GM23338 (cell line): ENCODE measurements around the gene POLR3A. TPM values are rescaled to one million over a fixed set of nuclear protein-coding genes. Genes with fewer than 3 reads are reported as not detected.

ENCODE experiments used
- ATAC-seq: fragments of 200-7000 bp; cut with Tn5 transposase; 3 replicates; pipeline ENCODE4 v1.9.1; 2020
- DNase-seq: peaks from one replicate; pipeline ENCODE4 v3.0.0-alpha.2; 2015; ENCODE audit warnings: low spot score
- H2AFZ ChIP-seq: fragments of 200-600 bp; sonication (generic); 2 replicates; pipeline ENCODE4 v1.8.0; 2016; ENCODE audit warnings: antibody characterized with exemption, mild to moderate bottlenecking, moderate library complexity
- H3F3A ChIP-seq: fragments of 200-600 bp; sonication (generic); replicated peaks from 2 replicates; pipeline ENCODE4 v1.8.0; 2017; ENCODE audit warnings: antibody characterized with exemption, mixed run types, low read depth
- H3K27ac ChIP-seq: fragments of 200-600 bp; sonication (generic); 2 replicates; pipeline ENCODE4 v1.6.1; 2016; ENCODE audit warnings: low read depth
- H3K27me3 ChIP-seq: fragments of 200-600 bp; sonication (generic); 2 replicates; pipeline ENCODE4 v1.8.0; 2016; ENCODE audit warnings: mild to moderate bottlenecking, mixed run types, moderate library complexity; ENCODE audit not compliant: insufficient read depth
- H3K36me3 ChIP-seq: fragments of 200-600 bp; sonication (generic); 2 replicates; pipeline ENCODE4 v1.8.0; 2016; ENCODE audit warnings: mild to moderate bottlenecking; ENCODE audit not compliant: insufficient read depth
- H3K4me1 ChIP-seq: fragments of 200-600 bp; sonication (generic); 2 replicates; pipeline ENCODE4 v1.8.0; 2016; ENCODE audit warnings: mild to moderate bottlenecking, moderate library complexity; ENCODE audit not compliant: insufficient read depth
- H3K4me2 ChIP-seq: fragments of 200-600 bp; sonication (generic); 2 replicates; pipeline ENCODE4 v1.7.1; 2017; ENCODE audit warnings: mixed run types
- H3K4me3 ChIP-seq: fragments of 200-600 bp; sonication (generic); 2 replicates; pipeline ENCODE4 v1.6.1; 2016; ENCODE audit warnings: mixed run types
- H3K79me2 ChIP-seq: fragments of 200-600 bp; sonication (generic); replicated peaks from 2 replicates; pipeline ENCODE4 v1.8.0; 2017; ENCODE audit warnings: mild to moderate bottlenecking; ENCODE audit not compliant: insufficient read depth
- H3K9me2 ChIP-seq: fragments of 200-600 bp; sonication (generic); 2 replicates; pipeline ENCODE4 v1.8.0; 2017; ENCODE audit not compliant: insufficient read depth
- H4K20me1 ChIP-seq: fragments of 200-600 bp; sonication (generic); replicated peaks from 2 replicates; pipeline ENCODE4 v1.8.0; 2017; ENCODE audit warnings: mild to moderate bottlenecking; ENCODE audit not compliant: insufficient read depth
- H3K27ac Mint-ChIP-seq: 2 replicates; pipeline ENCODE4 v1.8.0; 2020; ENCODE audit warnings: inconsistent platforms, mild to moderate bottlenecking, moderate library complexity, mixed read lengths
- H3K27me3 Mint-ChIP-seq: 3 replicates; pipeline ENCODE4 v1.8.0; 2022; ENCODE audit warnings: low read depth, mild to moderate bottlenecking, moderate library complexity, mixed read lengths, inconsistent platforms; ENCODE audit not compliant: insufficient read depth, poor library complexity
- H3K36me3 Mint-ChIP-seq: 3 replicates; pipeline ENCODE4 v1.8.0; 2021; ENCODE audit warnings: low read depth, mild to moderate bottlenecking, inconsistent platforms, moderate library complexity, mixed read lengths
- H3K4me1 Mint-ChIP-seq: 3 replicates; pipeline ENCODE4 v1.8.0; 2020; ENCODE audit warnings: mild to moderate bottlenecking, inconsistent platforms, mixed read lengths
- H3K4me3 Mint-ChIP-seq: 3 replicates; pipeline ENCODE4 v1.8.0; 2021; ENCODE audit warnings: moderate library complexity, mild to moderate bottlenecking, inconsistent platforms, mixed read lengths
- H3K9me3 Mint-ChIP-seq: 3 replicates; pipeline ENCODE4 v1.8.0; 2020; ENCODE audit warnings: moderate library complexity, mild to moderate bottlenecking, inconsistent platforms, mixed read lengths
- CREB1 ChIP-seq: fragments of 250-450 bp; sonication (Bioruptor Pico); IDR thresholded peaks from 2 replicates; pipeline ENCODE4 v1.5.0; 2020; ENCODE audit warnings: low read depth, mild to moderate bottlenecking, moderate library complexity
- CTCF ChIP-seq, 2 experiments: fragments of 200-600 bp in 1 of 2; sonication (generic) in 1 of 2; conservative IDR thresholded peaks; 2 replicates each; pipeline versions ENCODE4 v1.5.1 to v1.6.1; 2016 to 2017; ENCODE audit warnings: antibody characterized with exemption in 2 of 2, low read depth in 2 of 2, mild to moderate bottlenecking in 2 of 2, moderate library complexity in 1 of 2
- ETS1 ChIP-seq: IDR thresholded peaks from 2 replicates; pipeline ENCODE4 v1.6.1; 2016; ENCODE audit warnings: antibody characterized with exemption
- EZH2 ChIP-seq: fragments of 200-600 bp; sonication (generic); IDR thresholded peaks from one replicate; pipeline ENCODE4 v1.8.0; 2017; ENCODE audit warnings: antibody characterized with exemption, mild to moderate bottlenecking, low read depth; ENCODE audit not compliant: unreplicated experiment
- EZH2phosphoT487 ChIP-seq: fragments of 200-600 bp; sonication (generic); IDR thresholded peaks from one replicate; pipeline ENCODE4 v1.8.1; 2018; ENCODE audit warnings: antibody characterized with exemption; ENCODE audit not compliant: unreplicated experiment
- POLR2AphosphoS5 ChIP-seq: IDR thresholded peaks from 2 replicates; pipeline ENCODE4 v1.6.1; 2016; ENCODE audit warnings: antibody characterized with exemption, low read depth
- REST ChIP-seq: IDR thresholded peaks from one replicate; pipeline ENCODE4 v1.6.1; 2018; ENCODE audit warnings: antibody characterized with exemption; ENCODE audit not compliant: unreplicated experiment
- STAT1 ChIP-seq: IDR thresholded peaks from one replicate; pipeline ENCODE4 v1.6.1; 2016; ENCODE audit warnings: antibody characterized with exemption; ENCODE audit not compliant: unreplicated experiment
- ZNF114 ChIP-seq: fragments of 250-450 bp; sonication (Bioruptor Pico); IDR thresholded peaks from 2 replicates; pipeline ENCODE4 v1.5.0; 2020; ENCODE audit warnings: mild to moderate bottlenecking, moderate library complexity
- ZNF331 ChIP-seq: fragments of 250-450 bp; sonication (Bioruptor Pico); IDR thresholded peaks from 2 replicates; pipeline ENCODE4 v1.5.0; 2020; ENCODE audit warnings: low read depth, mild to moderate bottlenecking, moderate library complexity
- ZNF462 ChIP-seq: fragments of 250-450 bp; sonication (Bioruptor Pico); IDR thresholded peaks from 2 replicates; pipeline ENCODE4 v1.5.0; 2020; ENCODE audit warnings: mild to moderate bottlenecking, moderate library complexity
- polyA plus RNA-seq: library from polyadenylated mRNA; unstranded; fragments of >200 nt; fragmentation: Nextera tagmentation; extraction: Ambion mirVana; gene quantifications from 2 replicates; pipeline ENCODE4 v1.2.1, GENCODE V29; 2016
- total RNA-seq: library from RNA; depleted of rRNA; stranded (reverse); fragments of >200 nt; shearing (Covaris generic); gene quantifications from 2 replicates; pipeline ENCODE4 v1.2.3, GENCODE V29; 2014

POLR3A gene
- total and polyA plus RNA-seq, 2 experiments from 2014 or later, result 11.6 to 35.5 TPM

- Histone ChIP-seq H3K4me3 (no peak overlapping the region), H3K9me2 (no peaks in the 10 kb centered on the region), H3K4me1 (no peaks in the 10 kb centered on the region), H3F3A (no peaks in the 10 kb centered on the region), H3K79me2 (no peaks in the 10 kb centered on the region), H3K27me3 (no peaks in the 10 kb centered on the region), H4K20me1 (peaks cover 11% of the 10 kb centered on the region), H3K4me2 (no peak overlapping the region), H2AFZ (no peak overlapping the region), H3K27ac (no peak overlapping the region), H3K36me3 (peaks cover 94% of the 10 kb centered on the region)
- no peak for TF ChIP-seq ZNF114
- no peak for TF ChIP-seq EZH2phosphoT487
- no peak for TF ChIP-seq POLR2AphosphoS5
- no peak for TF ChIP-seq CTCF (conservative IDR thresholded peaks at IDR 0.05; ENCODE audit: low read depth in 2 of 2)
- TF ChIP-seq CREB1 (CRISPR knock-in tag), result no peak
- TF ChIP-seq ZNF331 (CRISPR knock-in tag), result no peak
- TF ChIP-seq EZH2, result no peak
- TF ChIP-seq STAT1, result no peak
- no peak for TF ChIP-seq REST
- TF ChIP-seq ZNF462 (CRISPR knock-in tag), result no peak
- TF ChIP-seq ETS1, result no peak
- DNase-seq (no peak), ATAC-seq (no peak)
- H3K4me3 Mint-ChIP-seq, result no peak overlapping the region
- no peaks in the 10 kb centered on the region for H3K9me3 Mint-ChIP-seq
- no peak overlapping the region for H3K27ac Mint-ChIP-seq
- H3K4me1 Mint-ChIP-seq, result no peaks in the 10 kb centered on the region
- H3K27me3 Mint-ChIP-seq, result peaks cover 2% of the 10 kb centered on the region
- peaks cover 91% of the 10 kb centered on the region for H3K36me3 Mint-ChIP-seq
These were observed 10.1 kb downstream of the POLR3A start for GRCh38 chr10:78019264-78019663.
